HepG2 (cell line): Measurements from ENCODE around the gene SPI1. TPM values are rescaled to one million over a fixed set of nuclear protein-coding genes. Genes with fewer than 3 reads are reported as not detected.

Experiments
- CC2D1A ChIP-seq: sonication (generic); formaldehyde crosslinking; IDR thresholded peaks from 2 replicates; pipeline ENCODE4 v1.8.1; 2023; ENCODE audit warnings: mild to moderate bottlenecking, missing genetic modification reagents
- DNMT1 ChIP-seq: sonication (generic); formaldehyde crosslinking; IDR thresholded peaks from 2 replicates; pipeline ENCODE4 v1.5.1; 2020; ENCODE audit warnings: mild to moderate bottlenecking, missing genetic modification reagents
- ETS1 ChIP-seq: sonication (generic); formaldehyde crosslinking; IDR thresholded peaks from 2 replicates; pipeline ENCODE4 v1.4.0; 2020; ENCODE audit warnings: missing genetic modification reagents
- FOSL1 ChIP-seq: sonication (generic); formaldehyde crosslinking; IDR thresholded peaks from 2 replicates; pipeline ENCODE4 v1.9.0; 2021; ENCODE audit warnings: missing genetic modification reagents, borderline replicate concordance
- GFI1 ChIP-seq: sonication (generic); formaldehyde crosslinking; IDR thresholded peaks from 2 replicates; pipeline ENCODE4 v1.5.0; 2020; ENCODE audit warnings: missing genetic modification reagents, mild to moderate bottlenecking, borderline replicate concordance
- HCFC1 ChIP-seq: fragments of 150-350 bp; IDR thresholded peaks from 2 replicates; pipeline ENCODE4 v1.6.1; 2014; ENCODE audit warnings: low read depth, low read length
- HMGA1 ChIP-seq: sonication (generic); formaldehyde crosslinking; conservative IDR thresholded peaks from 2 replicates; pipeline ENCODE4 v1.4.0; 2020; ENCODE audit warnings: missing genetic modification reagents
- KDM5B ChIP-seq: sonication (generic); formaldehyde crosslinking; IDR thresholded peaks from 2 replicates; pipeline ENCODE4 v1.4.0; 2020; ENCODE audit warnings: missing genetic modification reagents, mild to moderate bottlenecking, borderline replicate concordance
- KLF16 ChIP-seq, 2 experiments: sonication (generic) in 1 of 2; formaldehyde crosslinking in 1 of 2; IDR thresholded peaks; 2 replicates each; pipeline versions ENCODE4 v1.6.1 to v1.8.0; 2016 to 2023; ENCODE audit warnings: missing genetic modification reagents in 2 of 2, missing compliant biosample characterization in 1 of 2
- MBD4 ChIP-seq: IDR thresholded peaks from 2 replicates; pipeline ENCODE4 v1.6.1; 2012; ENCODE audit warnings: low read length, inconsistent platforms, borderline replicate concordance
- MTF1 ChIP-seq: sonication (generic); formaldehyde crosslinking; IDR thresholded peaks from 2 replicates; pipeline ENCODE4 v1.5.0; 2020; ENCODE audit warnings: missing genetic modification reagents
- PCBP2 ChIP-seq: fragments of 200-400 bp; formaldehyde crosslinking; optimal IDR thresholded peaks from 2 replicates; pipeline ENCODE3; 2018; ENCODE audit warnings: low read length, low read depth; ENCODE audit not compliant: poor library complexity, severe bottlenecking
- TFAP4 ChIP-seq: sonication (generic); IDR thresholded peaks from 2 replicates; pipeline ENCODE4 v1.6.1; 2016; ENCODE audit warnings: low read depth, borderline replicate concordance
- ZBTB3 ChIP-seq: sonication (generic); formaldehyde crosslinking; IDR thresholded peaks from 2 replicates; pipeline ENCODE4 v1.4.0; 2020; ENCODE audit warnings: low read depth, mild to moderate bottlenecking, moderate library complexity, missing genetic modification reagents, borderline replicate concordance
- ZBTB49 ChIP-seq: sonication (generic); formaldehyde crosslinking; IDR thresholded peaks from 2 replicates; pipeline ENCODE4 v1.4.0; 2020; ENCODE audit warnings: missing genetic modification reagents, borderline replicate concordance
- ZNF12 ChIP-seq: sonication (generic); formaldehyde crosslinking; IDR thresholded peaks from 2 replicates; pipeline ENCODE4 v1.5.0; 2020; ENCODE audit warnings: missing genetic modification reagents
- ZNF143 ChIP-seq: sonication (generic); formaldehyde crosslinking; IDR thresholded peaks from 2 replicates; pipeline ENCODE4 v1.4.0; 2020; ENCODE audit warnings: missing genetic modification reagents
- ZNF280D ChIP-seq: sonication (generic); formaldehyde crosslinking; IDR thresholded peaks from 2 replicates; pipeline ENCODE4 v1.5.1; 2020; ENCODE audit warnings: mild to moderate bottlenecking, missing genetic modification reagents
- ZNF383 ChIP-seq: sonication (generic); formaldehyde crosslinking; IDR thresholded peaks from 2 replicates; pipeline ENCODE4 v1.4.0; 2020; ENCODE audit warnings: missing genetic modification reagents, mild to moderate bottlenecking, borderline replicate concordance
- ZNF431 ChIP-seq: sonication (generic); formaldehyde crosslinking; IDR thresholded peaks from 2 replicates; pipeline ENCODE4 v1.9.0; 2022; ENCODE audit warnings: missing genetic modification reagents, low read depth, mild to moderate bottlenecking, borderline replicate concordance
- ZNF607 ChIP-seq: sonication (generic); formaldehyde crosslinking; IDR thresholded peaks from 2 replicates; pipeline ENCODE4 v1.5.1; 2020; ENCODE audit warnings: missing genetic modification reagents, mild to moderate bottlenecking, borderline replicate concordance
- ZNF879 ChIP-seq: sonication (generic); formaldehyde crosslinking; IDR thresholded peaks from 2 replicates; pipeline ENCODE4 v1.8.1; 2023; ENCODE audit warnings: missing genetic modification reagents
- polyA plus RNA-seq, 8 experiments: library from polyadenylated mRNA; depleted of rRNA in 3 of 8; stranded (reverse) in 7 of 8; unstranded in 1 of 8; fragments of >200 nt; fragmentation: Illumina TruSeq in 4 of 8; extraction: Trizol in 4 of 8; gene quantifications; 2 replicates each; pipeline versions ENCODE4 v1.2.1 to v1.2.3, GENCODE V29; 2011 to 2016; ENCODE audit warnings: low read depth in 4 of 8, missing spikeins in 1 of 8, mixed read lengths in 1 of 8; ENCODE audit not compliant: insufficient read depth in 1 of 8
- total RNA-seq, 5 experiments: library from RNA; depleted of rRNA; stranded (reverse); fragments of >200 nt; fragmentation: Illumina TruSeq; extraction: Trizol; gene quantifications; 2 replicates each; pipeline ENCODE4 v1.2.3, GENCODE V29; 2016; ENCODE audit warnings: low read depth in 1 of 5

SPI1 gene
- total and polyA plus RNA-seq, 2 of the 13 experiments (the other 11 are each of a cell fraction or from before 2014, with no cell fraction given), result not detected

GRCh38 chr11:47355283-47356128 is 22.8 kb downstream of the SPI1 start (continued):
- TF ChIP-seq GFI1 (CRISPR knock-in tag), result no peak
- TF ChIP-seq MBD4, result no peak
- TF ChIP-seq ETS1 (CRISPR knock-in tag), result no peak
- no peak for TF ChIP-seq PCBP2
- TF ChIP-seq HCFC1, result no peak
- TF ChIP-seq ZNF607 (CRISPR knock-in tag), result no peak
- TF ChIP-seq ZNF12 (CRISPR knock-in tag), result no peak
- no peak for TF ChIP-seq FOSL1 (CRISPR knock-in tag)
- TF ChIP-seq TFAP4, result peak; percentile 61; the same call in 1 of the 2 replicates
- TF ChIP-seq KLF16 (CRISPR knock-in tag; IDR thresholded peaks at IDR 0.05), result peak in 1 of 2 experiments; percentile 75; a peak in 2 of 4 replicates
- TF ChIP-seq ZNF879 (CRISPR knock-in tag), result no peak
- TF ChIP-seq ZBTB49 (CRISPR knock-in tag), result no peak
- TF ChIP-seq ZNF383, result no peak
- TF ChIP-seq ZNF431 (CRISPR knock-in tag), result no peak
- no peak for TF ChIP-seq DNMT1 (CRISPR knock-in tag)
- TF ChIP-seq ZNF143, result peak; percentile 41; the same call in 1 of the 2 replicates
- no peak for TF ChIP-seq ZBTB3
- TF ChIP-seq MTF1 (CRISPR knock-in tag), result no peak
- TF ChIP-seq CC2D1A (CRISPR knock-in tag), result no peak
- peak; percentile 74; the same call in 1 of the 2 replicates for TF ChIP-seq KDM5B
- TF ChIP-seq ZNF280D (CRISPR knock-in tag), result no peak
- TF ChIP-seq HMGA1 (CRISPR knock-in tag), result no peak
